Right lobe of liver (tissue), 6 donors: Measurements from ENCODE around the gene CHST11. TPM values are rescaled to one million over a fixed set of nuclear protein-coding genes. Genes with fewer than 3 reads are reported as not detected.

Experiments
- ATAC-seq, 4 donors: fragments of 200-7000 bp; cut with Tn5 transposase; one replicate each; pipeline ENCODE4 v1.9.1; 2020; ENCODE audit warnings: mild to moderate bottlenecking in 4 of 4, moderate library complexity in 4 of 4
- DNase-seq, 3 donors: peaks; one replicate each; pipeline ENCODE4 v3.0.0-alpha.2; 2020
- H3K27ac ChIP-seq, 3 donors: fragments of 200-600 bp; one replicate each; pipeline ENCODE4 v1.8.0; 2022
- H3K27me3 ChIP-seq, 2 donors: fragments of 200-600 bp; one replicate each; pipeline ENCODE4 v1.8.0; 2022
- H3K36me3 ChIP-seq, 4 donors: fragments of 200-600 bp; sonication (generic) in 1 of 4; one replicate each; pipeline versions ENCODE4 v1.5.1 to v1.8.0; 2017 to 2022; ENCODE audit warnings: control low read depth in 1 of 4
- H3K4me1 ChIP-seq, 4 donors: fragments of 200-600 bp; sonication (generic) in 1 of 4; one replicate each; pipeline versions ENCODE4 v1.5.1 to v1.8.0; 2017 to 2022; ENCODE audit warnings: control low read depth in 1 of 4
- H3K4me3 ChIP-seq, 3 donors: fragments of 200-600 bp; one replicate each; pipeline ENCODE4 v1.8.0; 2022
- H3K9me3 ChIP-seq, 4 donors: fragments of 200-600 bp; sonication (generic) in 1 of 4; one replicate each; pipeline versions ENCODE4 v1.5.1 to v1.8.0; 2017 to 2022; ENCODE audit warnings: control low read depth in 1 of 4
- CTCF ChIP-seq, 4 donors: fragments of 200-600 bp in 3 of 4; fragments of 450-650 bp in 1 of 4; IDR thresholded peaks; one replicate each; pipeline versions ENCODE4 v1.5.1 to v1.8.0; 2016 to 2022; ENCODE audit warnings: antibody characterized with exemption in 4 of 4, mild to moderate bottlenecking in 2 of 4
- POLR2A ChIP-seq: fragments of 450-650 bp; IDR thresholded peaks from one replicate; pipeline ENCODE4 v1.6.1; 2017; ENCODE audit warnings: antibody characterized with exemption, mild to moderate bottlenecking
- WGBS: methylation state at CpG from one replicate; pipeline ENCODE4 v1.1.6; 2018; ENCODE audit warnings: low coverage, low lambda C conversion rate; ENCODE audit not compliant: insufficient coverage; ENCODE audit errors: missing lambda C conversion rate; 5-methylcytosine and 5-hydroxymethylcytosine counted together
- intact Hi-C, 2 donors: fragments of 100-400 bp; cut with DNase I; formaldehyde crosslinking; loops; one replicate each; pipeline versions ENCODE4 v1.11.2 to v1.14.1; 2022
- total RNA-seq, 6 experiments: library from RNA; depleted of rRNA in 2 of 6; stranded (reverse); fragments of >200 nt in 2 of 6; fragmentation: NEBNext Ultra II Directional in 3 of 6; extraction: Animal tissue kit (Norgen Biotek cat#: 25700) in 3 of 6; gene quantifications; one replicate each; pipeline versions ENCODE4 v1.1.0 to v1.2.4, GENCODE V29; 2016 to 2023
- donor health status: DM: no; HTN: yes; CAD: no.
- donor health status: DM: no; HTN: no; CAD: no.
- donor health status: DM: no; HTN: no; CAD: no.
- donor health status: DM: no; HTN: yes; CAD: no.
- donor health status: DM: no; HTN: yes; CAD: no.

The CHST11 gene
- total RNA-seq, 6 experiments from 2014 or later = 0.57 to 10.4 (median 3.5) TPM

- Histone ChIP-seq H3K4me1 (peaks cover 0 to 4% (median 0%) of the 10 kb centered on the region in 4 donors), H3K27me3 (no peaks in the 10 kb centered on the region), H3K27ac (no peak overlapping the region), H3K36me3 (no peaks in the 10 kb centered on the region), H3K9me3 (no peaks in the 10 kb centered on the region), H3K4me3 (no peak overlapping the region)
- DNase-seq = no peak
- peak in 3 of 4 donors; percentile 29 to 41 (median 30) for ATAC-seq
- intact Hi-C loops = no loop called here
- no peak for TF ChIP-seq POLR2A
- no peak for TF ChIP-seq CTCF (IDR thresholded peaks at IDR 0.05)
These were observed 332.1 kb downstream of the CHST11 start for GRCh38 chr12:104788840-104789271.

- Histone ChIP-seq H3K27me3 (no peaks in the 10 kb centered on the region), H3K9me3 (no peaks in the 10 kb centered on the region), H3K27ac (no peak overlapping the region), H3K4me1 (peaks cover 0 to 5% (median 0%) of the 10 kb centered on the region in 4 donors), H3K36me3 (no peaks in the 10 kb centered on the region), H3K4me3 (no peak overlapping the region)
- DNase-seq = peak; percentile 42 to 64 (median 56)
- TF ChIP-seq CTCF (IDR thresholded peaks at IDR 0.05) (peak; percentile 33 to 66 (median 60)), POLR2A (no peak)
- intact Hi-C loops = no loop called here
- ATAC-seq = peak; percentile 58 to 76 (median 72)
- whole genome bisulfite sequencing = 50% methylated on average over 19 of the region's 19 CpGs
These were observed 333.8 kb downstream of the CHST11 start for GRCh38 chr12:104790296-104791125.

GRCh38 chr12:104792570-104792969 lies 335.8 kb downstream of the CHST11 start:
- no peaks in the 10 kb centered on the region for H3K9me3 ChIP-seq

GRCh38 chr12:104793285-104793684 lies 336.5 kb downstream of the CHST11 start:
- DNase-seq = no peak
- H3K4me1 ChIP-seq = peaks cover 0 to 8% (median 0%) of the 10 kb centered on the region in 4 donors
- H3K27me3 ChIP-seq = no peaks in the 10 kb centered on the region
- TF ChIP-seq POLR2A = no peak
- TF ChIP-seq CTCF (IDR thresholded peaks at IDR 0.05) = no peak
- intact Hi-C loops = no loop called here
- ATAC-seq = no peak
- no peak overlapping the region for H3K27ac ChIP-seq
- no peaks in the 10 kb centered on the region for H3K36me3 ChIP-seq
- 67% methylated on average over 2 of the region's 3 CpGs for WGBS
- H3K4me3 ChIP-seq = no peak overlapping the region
- H3K9me3 ChIP-seq = no peaks in the 10 kb centered on the region

More at GRCh38 chr12:104792570-104792969, 335.8 kb downstream of the CHST11 start:
- ATAC-seq (peak in 1 of 4 donors; percentile 64), DNase-seq (no peak)
- Histone ChIP-seq H3K27me3 (no peaks in the 10 kb centered on the region), H3K36me3 (no peaks in the 10 kb centered on the region), H3K4me3 (no peak overlapping the region), H3K27ac (no peak overlapping the region), H3K4me1 (peaks cover 0 to 8% (median 0%) of the 10 kb centered on the region in 4 donors)
- 58% methylated on average over 4 of the region's 4 CpGs for WGBS
- TF ChIP-seq CTCF (IDR thresholded peaks at IDR 0.05) = no peak
- TF ChIP-seq POLR2A = no peak
- intact Hi-C loops = no loop called here
